Naive thymus-derived CD4-positive, alpha-beta T cell (primary cell): ENCODE data around the gene AP3B1. TPM values are rescaled to one million over a fixed set of nuclear protein-coding genes. Genes with fewer than 3 reads are reported as not detected.
A peak's percentile ranks its signal among the peaks of the same experiment; 100 is the strongest.

Experiments
- ATAC-seq: fragments of 150-1000 bp; cut with Tn5 transposase; 2 replicates; pipeline ENCODE4 v1.10.0; 2021; ENCODE audit warnings: mild to moderate bottlenecking, moderate library complexity
- CTCF ChIA-PET: fragments of 350-600 bp; sonication (Branson Sonifier 250); formaldehyde crosslinking; loops from one replicate; lab custom pipeline; 2021; ENCODE audit warnings: antibody characterized with exemption; lab: Charles Lee
- POLR2A ChIA-PET: fragments of 350-600 bp; sonication (Branson Sonifier 250); formaldehyde crosslinking; loops from one replicate; lab custom pipeline; 2021; ENCODE audit warnings: antibody characterized with exemption, inconsistent platforms; lab: Charles Lee
- DNase-seq, 9 donors: peaks; one replicate each; pipeline versions ENCODE4 v3.0.0 to v3.0.0-alpha.2; 2020 to 2022; ENCODE audit warnings: mixed read lengths in 1 of 9
- H3K27ac ChIP-seq: one replicate; pipeline ENCODE4 v1.7.0; 2013; ENCODE audit warnings: mild to moderate bottlenecking, low read depth, low read length, moderate library complexity
- H3K27me3 ChIP-seq, 2 donors: one replicate each; pipeline ENCODE4 v1.7.0; 2013; ENCODE audit warnings: low read length in 2 of 2, mild to moderate bottlenecking in 2 of 2, moderate library complexity in 2 of 2; ENCODE audit not compliant: control insufficient read depth in 2 of 2, insufficient read depth in 2 of 2
- H3K36me3 ChIP-seq, 3 experiments: 1 replicate in 2 of 3; 2 replicates in 1 of 3; pipeline ENCODE4 v1.7.0; 2013; ENCODE audit warnings: low read length in 3 of 3, mild to moderate bottlenecking in 3 of 3, moderate library complexity in 1 of 3; ENCODE audit not compliant: insufficient read depth in 3 of 3, control insufficient read depth in 2 of 3
- H3K4me1 ChIP-seq, 2 donors: one replicate each; pipeline ENCODE4 v1.7.0; 2013; ENCODE audit warnings: low read length in 2 of 2, mild to moderate bottlenecking in 2 of 2, moderate library complexity in 1 of 2; ENCODE audit not compliant: control insufficient read depth in 2 of 2, insufficient read depth in 2 of 2
- H3K4me3 ChIP-seq: 2 replicates; pipeline ENCODE4 v1.7.0; 2013; ENCODE audit warnings: mild to moderate bottlenecking, low read length
- H3K9me3 ChIP-seq, 3 experiments: 1 replicate in 2 of 3; 2 replicates in 1 of 3; pipeline ENCODE4 v1.7.0; 2013; ENCODE audit warnings: low read length in 3 of 3; ENCODE audit not compliant: control insufficient read depth in 2 of 3
- H3K27ac Mint-ChIP-seq, 9 donors: one replicate each; pipeline ENCODE4 v1.8.0; 2020 to 2022; ENCODE audit warnings: mixed read lengths in 9 of 9, mild to moderate bottlenecking in 8 of 9, moderate library complexity in 5 of 9, inconsistent platforms in 2 of 9
- H3K27me3 Mint-ChIP-seq, 5 donors: one replicate each; pipeline ENCODE4 v1.8.0; 2021 to 2022; ENCODE audit warnings: mixed read lengths in 5 of 5, mild to moderate bottlenecking in 1 of 5
- H3K36me3 Mint-ChIP-seq, 5 donors: one replicate each; pipeline ENCODE4 v1.8.0; 2020 to 2022; ENCODE audit warnings: mixed read lengths in 5 of 5, mild to moderate bottlenecking in 3 of 5, inconsistent platforms in 1 of 5
- H3K4me1 Mint-ChIP-seq, 7 donors: one replicate each; pipeline ENCODE4 v1.8.0; 2020 to 2022; ENCODE audit warnings: mixed read lengths in 7 of 7, mild to moderate bottlenecking in 3 of 7, inconsistent platforms in 1 of 7
- H3K4me3 Mint-ChIP-seq, 10 donors: one replicate each; pipeline ENCODE4 v1.8.0; 2020 to 2022; ENCODE audit warnings: mild to moderate bottlenecking in 10 of 10, mixed read lengths in 10 of 10, moderate library complexity in 6 of 10, inconsistent platforms in 2 of 10
- H3K9me3 Mint-ChIP-seq, 11 donors: one replicate each; pipeline ENCODE4 v1.8.0; 2020 to 2022; ENCODE audit warnings: mixed read lengths in 11 of 11, mild to moderate bottlenecking in 4 of 11, inconsistent platforms in 1 of 11, moderate library complexity in 1 of 11
- intact Hi-C, 2 donors: fragments of 100-400 bp; cut with micrococcal nuclease; formaldehyde crosslinking; loops; one replicate each; pipeline ENCODE4 v1.15.1; 2023
- polyA plus RNA-seq, 2 donors: library from polyadenylated mRNA; unstranded; fragments of 300-500 nt; fragmentation: Illumina TruSeq; gene quantifications; one replicate each; pipeline ENCODE4 v1.2.3, GENCODE V29; 2021
- total RNA-seq, 6 experiments: library from RNA in 5 of 6; stranded (reverse) in 5 of 6; gene quantifications; 1 replicate in 5 of 6; 2 replicates in 1 of 6; pipeline ENCODE4 v1.2.3 and lab custom pipeline; 2021 to 2026

AP3B1 gene
- total and polyA plus RNA-seq, 7 experiments from 2014 or later, result 28.3 to 45.0 (median 32.8) TPM

DNA sequence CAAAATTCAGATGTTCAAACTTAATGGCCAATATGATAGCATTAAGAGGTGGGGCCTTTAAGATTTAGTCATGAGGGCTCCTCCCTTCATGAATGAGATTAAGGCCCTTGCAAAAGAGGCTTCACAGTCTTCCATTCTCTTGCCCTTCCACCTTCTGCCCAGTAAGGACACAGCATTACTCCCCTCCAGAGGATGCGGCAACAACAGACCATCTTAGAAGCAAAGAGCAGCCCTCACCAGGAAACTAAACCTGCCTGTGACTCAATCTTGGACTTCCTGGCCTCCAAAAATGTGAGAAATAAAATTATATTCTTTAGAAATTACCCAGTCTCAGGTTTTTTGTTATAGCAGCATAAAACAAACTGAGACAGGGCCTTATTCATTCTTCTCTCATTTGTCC is 8.2 kb downstream of the AP3B1 start:
- no peaks in the 10 kb centered on the region for H3K36me3 ChIP-seq
- H3K27ac ChIP-seq, result no peak overlapping the region
- intact Hi-C loops, result no loop called here
- H3K9me3 ChIP-seq, result no peaks in the 10 kb centered on the region
- no peak for DNase-seq
- Mint-ChIP-seq H3K9me3 (peaks cover 0 to 8% (median 0%) of the 10 kb centered on the region in 11 donors), H3K4me3 (peak overlapping the region in 1 of 10 donors; percentile 5), H3K27ac (peak overlapping the region in 1 of 9 donors; percentile 37), H3K27me3 (no peaks in the 10 kb centered on the region), H3K36me3 (peaks cover 7 to 14% (median 10%) of the 10 kb centered on the region in 5 donors), H3K4me1 (peaks cover 31 to 80% (median 64%) of the 10 kb centered on the region in 7 donors)
- ATAC-seq, result no peak
- H3K27me3 ChIP-seq, result no peaks in the 10 kb centered on the region
- CTCF ChIA-PET, result interaction anchor here (1.5 kb wide), 1 partner anchor 19 kb away, joined by 4 read pairs; no protein-coding TSS in a partner anchor
- POLR2A ChIA-PET, result no interaction called here
- no peak overlapping the region for H3K4me3 ChIP-seq
- H3K4me1 ChIP-seq, result peaks cover 0 to 4% of the 10 kb centered on the region in 2 donors

DNA sequence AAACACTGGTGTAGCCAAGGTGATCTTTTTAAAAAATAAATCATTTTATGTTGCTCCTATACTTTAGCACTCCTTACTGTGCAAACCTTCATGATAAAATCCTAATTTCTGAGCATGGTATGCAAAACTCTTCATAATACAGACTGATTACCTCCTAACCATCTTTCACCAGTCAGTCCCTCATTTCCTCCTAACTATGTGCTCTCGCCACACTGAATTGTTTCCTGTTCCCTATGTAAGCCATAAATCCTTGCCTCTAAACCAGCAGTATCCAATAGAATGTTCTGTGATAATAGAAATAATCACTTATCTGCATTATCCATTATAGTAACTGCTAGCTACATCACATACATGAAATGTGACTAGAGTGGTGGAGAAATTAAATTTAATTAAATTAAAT is 10.7 kb downstream of the AP3B1 start:
- Mint-ChIP-seq H3K4me3 (peak overlapping the region in 1 of 10 donors; percentile 10), H3K9me3 (peaks cover 0 to 8% (median 0%) of the 10 kb centered on the region in 11 donors), H3K4me1 (peaks cover 16 to 65% (median 48%) of the 10 kb centered on the region in 7 donors), H3K27ac (no peak overlapping the region), H3K36me3 (peaks cover 7 to 14% (median 10%) of the 10 kb centered on the region in 5 donors), H3K27me3 (no peaks in the 10 kb centered on the region)
- DNase-seq (no peak), ATAC-seq (no peak)
- intact Hi-C loops, result no loop called here
- Histone ChIP-seq H3K36me3 (no peaks in the 10 kb centered on the region), H3K4me1 (peaks cover 0 to 4% of the 10 kb centered on the region in 2 donors), H3K9me3 (no peaks in the 10 kb centered on the region), H3K27me3 (no peaks in the 10 kb centered on the region), H3K4me3 (no peak overlapping the region), H3K27ac (no peak overlapping the region)
- ChIA-PET CTCF (no interaction called here), POLR2A (interaction anchor here (1.3 kb wide), 1 partner anchor 11 kb away, joined by 12 read pairs; the partner anchor contains the start of gene AP3B1)

DNA sequence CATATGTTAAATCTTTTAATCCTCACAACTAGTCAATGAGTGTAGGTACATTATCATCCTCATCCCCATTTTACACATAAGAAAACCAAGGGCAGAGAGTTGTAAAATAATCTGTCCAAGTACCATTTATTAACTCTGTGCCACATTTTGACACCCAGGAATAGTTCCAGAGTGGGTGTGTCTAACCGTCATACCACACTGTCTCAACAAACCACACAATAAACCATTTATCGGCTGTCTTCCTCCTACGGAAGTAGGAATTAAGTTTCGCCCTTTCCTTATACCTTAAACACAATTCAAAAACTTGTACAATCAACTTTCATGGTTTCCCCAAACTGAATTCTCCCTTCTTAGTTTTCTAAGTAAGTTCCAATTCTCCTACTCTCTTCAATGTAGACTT is 11.4 kb downstream of the AP3B1 start:
- Mint-ChIP-seq H3K4me1 (peaks cover 16 to 59% (median 50%) of the 10 kb centered on the region in 7 donors), H3K36me3 (peaks cover 7 to 14% (median 10%) of the 10 kb centered on the region in 5 donors), H3K9me3 (peaks cover 0 to 8% (median 0%) of the 10 kb centered on the region in 11 donors), H3K4me3 (no peak overlapping the region), H3K27ac (no peak overlapping the region), H3K27me3 (no peaks in the 10 kb centered on the region)
- Histone ChIP-seq H3K4me3 (no peak overlapping the region), H3K36me3 (no peaks in the 10 kb centered on the region), H3K27me3 (no peaks in the 10 kb centered on the region), H3K9me3 (no peaks in the 10 kb centered on the region), H3K4me1 (peaks cover 0 to 4% of the 10 kb centered on the region in 2 donors), H3K27ac (no peak overlapping the region)
- intact Hi-C loops, result no loop called here
- DNase-seq, result no peak
- ATAC-seq, result no peak
- ChIA-PET POLR2A (no interaction called here), CTCF (no interaction called here)

DNA sequence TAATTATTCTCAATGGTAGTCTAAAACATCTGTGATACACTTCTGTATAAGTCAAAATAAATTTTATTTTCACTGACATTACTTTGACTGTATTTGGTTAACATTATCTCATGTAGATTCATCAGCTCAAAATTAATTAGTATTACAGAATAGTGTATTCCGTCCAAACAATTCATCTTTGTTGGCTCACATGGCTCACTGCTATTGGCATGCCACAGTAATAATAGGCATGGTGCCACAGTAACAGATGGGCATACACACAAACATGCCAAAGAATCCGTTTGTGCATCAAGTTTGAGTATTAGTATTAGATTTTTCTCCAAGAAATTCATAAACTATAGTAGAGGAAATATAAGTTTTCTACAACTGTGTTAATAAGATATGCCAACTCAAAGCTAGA is 14.2 kb downstream of the AP3B1 start:
- POLR2A ChIA-PET, result no interaction called here
- no peaks in the 10 kb centered on the region for H3K9me3 ChIP-seq
- no peak overlapping the region for H3K27ac Mint-ChIP-seq
- H3K36me3 Mint-ChIP-seq, result peaks cover 2 to 7% (median 7%) of the 10 kb centered on the region in 5 donors
- no peaks in the 10 kb centered on the region for H3K27me3 Mint-ChIP-seq
- no peak overlapping the region for H3K4me3 Mint-ChIP-seq
- intact Hi-C loops, result no loop called here
- no peak for DNase-seq
- no peaks in the 10 kb centered on the region for H3K4me1 ChIP-seq
- no peak overlapping the region for H3K27ac ChIP-seq
- H3K4me3 ChIP-seq, result no peak overlapping the region
- ATAC-seq, result no peak
- peaks cover 4 to 49% (median 37%) of the 10 kb centered on the region in 7 donors for H3K4me1 Mint-ChIP-seq
- CTCF ChIA-PET, result no interaction called here
- no peaks in the 10 kb centered on the region for H3K36me3 ChIP-seq
- no peaks in the 10 kb centered on the region for H3K27me3 ChIP-seq
- peaks cover 0 to 2% (median 0%) of the 10 kb centered on the region in 11 donors for H3K9me3 Mint-ChIP-seq

DNA sequence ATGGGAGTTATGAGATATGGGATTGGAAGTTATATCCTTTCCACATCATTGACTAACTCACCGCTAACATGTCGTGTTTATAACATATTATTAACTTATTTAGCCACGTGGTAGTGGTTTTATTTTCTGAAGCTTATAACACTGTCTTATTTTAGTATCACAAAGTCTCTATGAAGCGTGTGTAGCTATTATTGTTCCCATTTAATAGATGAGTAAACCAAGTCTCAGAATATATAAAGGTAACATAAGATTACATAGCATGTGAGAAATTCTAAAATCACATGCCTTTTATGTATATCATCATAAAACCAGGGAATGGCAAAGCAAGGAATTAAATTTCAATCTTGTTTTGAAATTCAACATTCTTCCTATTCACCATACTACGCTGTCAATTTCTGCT is 15.3 kb downstream of the AP3B1 start:
- Mint-ChIP-seq H3K27ac (no peak overlapping the region), H3K36me3 (peaks cover 0 to 7% (median 4%) of the 10 kb centered on the region in 5 donors), H3K4me3 (no peak overlapping the region), H3K27me3 (no peaks in the 10 kb centered on the region), H3K4me1 (peaks cover 4 to 52% (median 40%) of the 10 kb centered on the region in 7 donors), H3K9me3 (peaks cover 0 to 1% (median 0%) of the 10 kb centered on the region in 11 donors)
- ChIA-PET POLR2A (no interaction called here), CTCF (no interaction called here)
- Histone ChIP-seq H3K9me3 (no peaks in the 10 kb centered on the region), H3K4me1 (no peaks in the 10 kb centered on the region), H3K4me3 (no peak overlapping the region), H3K36me3 (no peaks in the 10 kb centered on the region), H3K27me3 (no peaks in the 10 kb centered on the region), H3K27ac (no peak overlapping the region)
- ATAC-seq (no peak), DNase-seq (no peak)
- intact Hi-C loops, result no loop called here

DNA sequence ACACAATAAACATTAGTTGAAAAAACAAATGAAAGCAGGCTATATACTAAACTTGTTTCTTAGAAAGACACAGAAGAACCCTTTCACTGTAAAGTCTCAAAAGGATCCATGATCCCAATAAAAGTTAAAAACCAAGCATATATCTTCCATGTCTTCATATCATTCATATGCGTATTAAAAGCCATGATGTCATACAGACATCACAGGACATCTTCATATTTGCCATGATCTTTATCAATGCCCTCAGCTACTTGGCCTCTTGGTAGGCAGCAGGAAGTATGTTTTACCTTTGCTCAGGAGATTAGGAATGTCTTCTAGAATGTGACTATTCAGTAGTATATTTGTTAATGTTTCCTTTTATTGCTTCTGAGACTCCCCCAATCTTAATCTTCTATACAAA is 16.8 kb downstream of the AP3B1 start:
- intact Hi-C loops, result no loop called here
- Mint-ChIP-seq H3K4me1 (peaks cover 0 to 55% (median 41%) of the 10 kb centered on the region in 7 donors), H3K9me3 (peaks cover 0 to 1% (median 0%) of the 10 kb centered on the region in 11 donors), H3K36me3 (peaks cover 0 to 7% (median 0%) of the 10 kb centered on the region in 5 donors), H3K4me3 (no peak overlapping the region), H3K27ac (no peak overlapping the region), H3K27me3 (no peaks in the 10 kb centered on the region)
- no peaks in the 10 kb centered on the region for H3K27me3 ChIP-seq
- H3K4me1 ChIP-seq, result no peaks in the 10 kb centered on the region
- DNase-seq (no peak), ATAC-seq (no peak)
- no peak overlapping the region for H3K27ac ChIP-seq
- H3K36me3 ChIP-seq, result no peaks in the 10 kb centered on the region
- POLR2A ChIA-PET, result interaction anchor here (1.3 kb wide), 1 partner anchor 83 kb away, joined by 3 read pairs; the partner anchor contains the start of gene SCAMP1
- H3K4me3 ChIP-seq, result no peak overlapping the region
- no peaks in the 10 kb centered on the region for H3K9me3 ChIP-seq
- CTCF ChIA-PET, result no interaction called here

DNA sequence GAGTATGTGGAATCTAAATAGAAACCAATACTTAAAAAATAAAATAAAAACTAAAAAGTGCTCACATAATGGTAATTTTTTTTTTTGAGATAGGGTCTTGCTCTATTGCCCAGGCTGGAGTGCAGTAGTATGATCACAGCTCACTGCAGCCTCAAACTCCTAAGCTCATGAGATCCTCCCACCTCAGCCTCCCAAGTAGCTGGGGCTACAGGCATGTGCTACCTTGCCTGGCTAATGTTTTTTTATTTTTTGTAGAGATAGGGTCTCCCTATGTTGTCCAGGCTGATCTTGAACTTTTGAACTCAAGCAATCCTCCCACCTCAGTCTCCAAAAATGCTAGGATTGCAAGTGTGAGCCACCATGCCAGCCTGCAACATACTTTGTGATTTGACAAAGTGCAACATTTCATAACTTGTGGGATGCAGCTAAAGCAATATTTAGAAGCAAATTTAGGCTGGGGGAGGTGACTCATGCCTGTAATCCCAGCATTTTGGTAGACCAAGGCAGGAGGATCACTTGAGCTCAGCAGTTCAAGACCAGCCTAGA is 18.4 kb downstream of the AP3B1 start:
- Histone ChIP-seq H3K9me3 (no peaks in the 10 kb centered on the region), H3K36me3 (no peaks in the 10 kb centered on the region), H3K27ac (no peak overlapping the region), H3K4me1 (no peaks in the 10 kb centered on the region), H3K4me3 (no peak overlapping the region), H3K27me3 (no peaks in the 10 kb centered on the region)
- no peak for DNase-seq
- Mint-ChIP-seq H3K4me1 (peaks cover 0 to 57% (median 41%) of the 10 kb centered on the region in 7 donors), H3K27me3 (no peaks in the 10 kb centered on the region), H3K4me3 (no peak overlapping the region), H3K9me3 (peaks cover 0 to 1% (median 0%) of the 10 kb centered on the region in 11 donors), H3K36me3 (peaks cover 0 to 9% (median 0%) of the 10 kb centered on the region in 5 donors), H3K27ac (no peak overlapping the region)
- no peak for ATAC-seq
- ChIA-PET POLR2A (interaction anchor here (1.3 kb wide), 1 partner anchor 85 kb away, joined by 3 read pairs; the partner anchor contains the start of gene SCAMP1), CTCF (no interaction called here)
- intact Hi-C loops, result no loop called here
